HG02973 (cell line): ENCODE results near the gene SAMD4A.
"Not testable (repeated sequence)": the region's sequence is repeated elsewhere in the genome, so short reads cannot be mapped to it uniquely, and the experiment has no call there.

Experiments
- ATAC-seq: cut with Tn5 transposase; IDR thresholded peaks from one replicate; pipeline ENCODE4 v1.9.1; 2021; ENCODE audit warnings: moderate library complexity; ENCODE audit not compliant: unreplicated experiment

The SAMD4A gene

GRCh38 chr14:54752611-54753010 is 185.7 kb downstream of the SAMD4A start:
- not testable (repeated sequence) for ATAC-seq

- not testable (repeated sequence) for ATAC-seq
Observed at GRCh38 chr14:54753396-54753795, 186.5 kb downstream of the SAMD4A start.

- no peak for ATAC-seq
Observed at GRCh38 chr14:54754116-54754622, 187.2 kb downstream of the SAMD4A start.

- ATAC-seq: no peak
Observed at GRCh38 chr14:54754623-54755386, 187.9 kb downstream of the SAMD4A start.

- no peak for ATAC-seq
Observed at GRCh38 chr14:54756656-54757392, 189.9 kb downstream of the SAMD4A start.

- no peak for ATAC-seq
Observed at GRCh38 chr14:54758041-54758440, 191.1 kb downstream of the SAMD4A start.

- ATAC-seq: no peak
Observed at GRCh38 chr14:54759982-54760585, 193.2 kb downstream of the SAMD4A start.

GRCh38 chr14:54760866-54761575 is 194.1 kb downstream of the SAMD4A start:
- ATAC-seq: no peak

GRCh38 chr14:54761835-54762234 is 194.9 kb downstream of the SAMD4A start:
- ATAC-seq: no peak

- ATAC-seq: no peak
Observed at GRCh38 chr14:54762296-54762695, 195.4 kb downstream of the SAMD4A start.

- no peak for ATAC-seq
Observed at GRCh38 chr14:54763761-54764160, 196.8 kb downstream of the SAMD4A start.

- no peak for ATAC-seq
Observed at GRCh38 chr14:54766276-54767138, 199.6 kb downstream of the SAMD4A start.

- no peak for ATAC-seq
Observed at GRCh38 chr14:54767139-54767431, 200.2 kb downstream of the SAMD4A start.

- ATAC-seq: no peak
Observed at GRCh38 chr14:54767450-54767849, 200.5 kb downstream of the SAMD4A start.

GRCh38 chr14:54768501-54769129 is 201.7 kb downstream of the SAMD4A start:
- ATAC-seq: no peak

GRCh38 chr14:54769951-54770863 is 203.3 kb downstream of the SAMD4A start:
- ATAC-seq: no peak

GRCh38 chr14:54771411-54772027 is 204.6 kb downstream of the SAMD4A start:
- ATAC-seq: no peak

GRCh38 chr14:54772451-54772881 is 205.5 kb downstream of the SAMD4A start:
- no peak for ATAC-seq
